NCI-H69 (cell line): ENCODE measurements around the gene IGFN1.
"Not testable (repeated sequence)": the region's sequence is repeated elsewhere in the genome, so short reads cannot be mapped to it uniquely, and the experiment has no call there.

Source experiments
- DNase-seq: peaks from one replicate; lab custom pipeline; 2025; lab: John Stamatoyannopoulos, UW

Gene IGFN1

DNA sequence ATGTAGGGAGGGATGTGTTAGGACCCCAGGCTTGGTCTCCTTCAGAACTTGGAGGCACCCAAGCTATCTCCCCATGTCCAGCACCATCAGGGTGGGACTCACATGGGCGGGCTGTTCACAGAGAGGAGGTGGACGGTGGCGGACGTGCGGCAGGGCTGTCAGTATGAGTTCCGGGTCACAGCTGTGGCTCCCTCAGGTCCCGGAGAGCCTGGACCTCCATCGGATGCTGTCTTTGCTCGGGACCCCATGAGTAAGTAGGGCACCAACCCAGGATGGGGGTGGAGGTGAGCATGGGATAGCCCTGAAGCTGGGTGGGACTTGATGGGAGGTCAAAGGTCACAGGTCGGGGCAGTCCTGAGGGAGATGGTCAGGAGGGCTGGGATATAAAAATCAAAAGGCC, 27.8 kb downstream of the IGFN1 start:
- no peak for DNase-seq

DNA sequence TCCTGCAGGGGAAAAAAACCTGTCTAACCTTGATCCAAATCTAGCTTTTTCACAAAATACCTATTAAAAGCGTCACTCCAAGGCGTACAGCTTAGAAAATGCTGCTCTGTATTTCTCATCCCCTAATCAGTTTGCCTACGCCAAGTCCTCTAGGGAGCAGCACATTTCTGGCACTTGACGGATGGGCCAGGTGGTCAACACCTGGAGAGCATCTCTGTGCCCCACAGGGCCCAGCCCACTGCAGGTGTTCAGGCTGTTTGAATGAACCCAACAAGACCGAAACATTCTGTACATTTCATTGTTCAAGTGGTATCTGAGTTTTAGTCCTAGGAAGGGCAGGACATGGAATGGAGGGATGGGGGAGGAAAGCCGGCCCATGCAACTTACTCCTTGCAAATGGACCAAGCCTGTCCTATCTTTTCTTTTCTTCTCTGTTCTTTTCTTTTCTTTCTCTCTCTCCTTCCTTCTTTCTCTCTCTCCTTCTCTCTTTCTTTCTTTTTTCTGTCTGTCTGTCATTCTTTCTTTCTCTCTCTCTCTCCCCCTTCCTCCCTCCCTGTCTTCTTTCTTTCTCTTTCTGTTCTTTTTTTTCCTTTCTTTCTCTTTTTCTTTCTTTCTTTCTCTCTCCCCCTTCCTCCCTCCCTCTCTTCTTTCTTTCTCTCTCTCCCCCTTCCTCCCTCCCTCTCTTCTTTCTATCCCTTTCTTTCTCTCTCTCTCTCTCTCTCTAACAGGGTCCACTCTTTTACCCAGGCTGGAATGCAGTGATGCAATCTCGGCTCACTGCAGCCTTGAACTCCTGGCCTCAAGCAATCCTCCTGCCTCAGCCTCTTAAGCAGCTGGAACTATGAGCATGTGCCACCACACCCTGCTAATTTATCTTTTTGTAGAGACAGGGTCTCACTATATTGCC, 29.1 kb downstream of the IGFN1 start:
- DNase-seq = peak; percentile 32

DNA sequence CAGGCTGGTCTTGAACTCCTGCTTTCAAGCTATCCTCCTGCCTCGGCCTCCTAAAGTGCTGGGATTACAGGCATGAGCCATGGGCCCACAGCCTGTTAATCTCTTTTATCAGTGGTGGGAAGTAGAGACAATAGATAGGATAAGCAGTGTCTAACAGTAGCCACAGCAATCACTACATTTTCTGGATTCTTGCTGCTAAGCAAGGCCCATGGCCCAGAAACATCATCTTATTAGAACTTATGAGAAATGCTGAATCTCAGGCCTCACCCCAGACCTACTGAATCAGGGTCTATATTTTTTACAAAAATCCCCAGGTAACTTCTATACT, 29.7 kb downstream of the IGFN1 start:
- DNase-seq = no peak

DNA sequence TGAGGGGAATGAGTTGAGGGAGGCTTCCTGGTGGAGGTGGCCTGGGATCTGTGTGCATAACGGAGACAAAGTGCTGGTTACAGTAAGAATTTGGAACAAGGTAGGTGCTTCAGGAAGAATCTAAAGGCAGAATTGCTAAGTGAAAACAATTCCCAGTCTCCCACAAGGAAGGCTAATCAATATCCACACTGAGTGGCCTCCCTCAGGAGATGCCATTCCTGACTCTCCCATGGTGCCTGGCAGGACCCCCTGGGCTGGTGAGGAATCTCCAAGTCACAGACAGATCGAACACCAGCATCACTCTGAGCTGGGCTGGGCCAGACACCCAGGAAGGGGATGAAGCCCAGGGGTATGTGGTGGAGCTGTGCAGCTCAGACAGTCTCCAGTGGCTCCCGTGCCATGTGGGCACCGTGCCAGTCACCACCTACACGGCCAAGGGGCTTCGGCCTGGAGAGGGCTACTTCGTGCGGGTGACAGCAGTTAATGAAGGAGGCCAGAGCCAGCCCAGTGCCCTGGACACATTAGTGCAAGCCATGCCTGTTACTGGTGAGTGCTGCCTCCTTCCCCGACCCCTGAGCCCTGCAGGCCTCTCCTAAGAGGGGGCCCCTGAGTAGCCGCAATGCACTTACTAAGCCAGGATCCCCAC, 30.7 kb downstream of the IGFN1 start:
- DNase-seq = no peak

DNA sequence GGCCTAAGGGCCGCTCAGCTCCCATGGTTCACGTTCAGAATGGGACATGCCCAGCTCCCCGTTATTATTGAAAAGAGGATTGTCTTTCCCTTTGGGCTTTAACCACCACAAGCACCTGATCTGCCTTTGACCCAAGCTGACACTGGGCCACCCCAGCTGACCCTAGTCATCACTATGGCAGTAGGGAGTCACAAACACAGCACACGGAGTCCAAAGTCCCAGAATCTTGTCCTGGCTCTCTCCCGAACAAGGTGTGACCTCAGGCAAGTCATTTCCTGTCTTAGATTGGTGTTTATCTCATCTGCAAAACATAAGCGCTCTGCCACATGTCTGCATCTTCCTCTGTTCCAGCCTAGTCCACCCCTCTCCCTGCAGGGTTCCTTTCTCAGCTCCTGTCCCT, 31.5 kb downstream of the IGFN1 start:
- no peak for DNase-seq

DNA sequence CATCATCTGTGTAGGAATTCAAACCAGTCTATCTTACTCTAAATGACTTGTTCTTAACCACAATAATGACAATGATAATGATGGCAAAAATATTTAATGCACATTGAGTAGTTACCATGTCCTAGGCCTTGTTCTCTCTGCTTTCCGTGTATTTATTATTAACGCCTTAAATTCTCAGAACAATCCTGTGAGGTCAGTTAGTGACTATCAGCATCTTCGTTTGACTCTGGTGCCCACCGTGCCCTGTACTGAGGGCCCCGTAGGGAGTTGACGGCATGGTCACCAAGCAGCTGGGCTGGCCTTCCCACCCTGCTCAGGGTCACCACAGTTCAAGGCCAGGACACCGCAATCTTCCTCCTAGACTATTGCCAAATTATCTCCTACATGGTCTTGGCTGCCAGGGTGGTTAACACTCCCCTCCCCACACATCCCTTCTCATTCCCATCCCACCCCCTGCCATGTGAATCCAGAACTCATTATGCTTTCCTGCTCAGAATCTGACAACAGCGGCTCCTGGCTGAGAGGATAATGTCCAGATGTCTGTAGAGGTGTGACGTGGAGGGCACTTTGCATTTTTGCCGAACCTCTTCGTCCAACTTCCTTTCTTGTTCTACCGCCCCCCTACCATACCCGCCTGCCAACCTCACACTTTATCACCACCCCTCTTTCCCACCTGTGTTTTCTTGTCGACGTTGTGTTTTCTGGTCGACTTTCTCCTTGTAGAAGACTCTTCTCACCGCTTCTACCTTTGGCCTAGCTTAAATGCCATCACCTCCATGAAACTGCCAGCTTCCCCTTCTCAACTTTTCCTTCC, 33.4 kb downstream of the IGFN1 start:
- DNase-seq = no peak

DNA sequence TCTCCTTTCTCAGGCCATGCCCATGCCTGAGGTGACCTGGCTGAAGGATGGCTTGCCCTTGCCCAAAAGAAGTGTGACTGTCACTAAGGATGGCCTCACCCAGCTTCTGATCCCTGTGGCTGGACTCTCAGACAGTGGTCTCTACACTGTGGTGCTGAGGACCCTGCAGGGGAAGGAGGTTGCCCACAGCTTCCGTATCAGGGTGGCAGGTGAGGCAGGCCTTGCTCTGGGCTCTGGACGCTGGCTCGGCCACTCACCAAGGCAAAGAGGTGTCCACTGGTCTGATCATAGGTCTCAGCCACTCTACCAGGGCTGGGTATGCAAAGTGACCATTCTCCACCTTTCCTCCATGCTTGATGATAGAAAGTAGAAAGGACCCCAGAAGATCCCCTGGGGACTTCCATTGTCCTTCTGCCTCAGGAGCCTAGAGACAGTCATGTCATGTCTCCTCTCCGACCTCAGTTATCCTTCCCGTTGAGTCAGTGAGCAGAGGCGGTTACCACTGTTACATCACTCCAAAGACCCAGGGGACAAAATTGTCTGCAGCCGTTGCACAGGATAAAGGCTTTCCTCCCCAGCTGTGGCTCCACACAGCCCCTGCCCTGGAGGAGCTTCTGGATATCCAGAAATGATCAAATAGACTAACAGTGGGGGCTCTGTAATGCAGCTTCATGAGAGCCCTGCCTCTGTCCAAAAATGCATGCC, 34.2 kb downstream of the IGFN1 start:
- DNase-seq = peak; percentile 13

DNA sequence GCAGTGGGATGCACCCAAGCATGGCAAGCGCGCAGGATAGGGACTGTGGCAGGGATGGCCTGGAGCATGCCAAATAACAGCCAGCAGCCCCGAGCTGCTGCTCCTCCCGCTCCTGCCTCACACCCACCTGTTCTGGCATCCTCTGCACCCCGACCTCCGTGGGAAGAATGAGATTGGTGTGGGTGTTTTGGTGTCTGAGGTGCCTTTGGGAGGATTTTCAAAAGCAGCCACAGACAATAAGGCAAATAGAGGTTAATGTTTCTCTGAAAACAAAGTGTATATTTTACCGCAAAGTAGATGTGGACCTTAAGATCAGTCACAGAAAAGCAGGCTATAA, 35.5 kb downstream of the IGFN1 start:
- no peak for DNase-seq

DNA sequence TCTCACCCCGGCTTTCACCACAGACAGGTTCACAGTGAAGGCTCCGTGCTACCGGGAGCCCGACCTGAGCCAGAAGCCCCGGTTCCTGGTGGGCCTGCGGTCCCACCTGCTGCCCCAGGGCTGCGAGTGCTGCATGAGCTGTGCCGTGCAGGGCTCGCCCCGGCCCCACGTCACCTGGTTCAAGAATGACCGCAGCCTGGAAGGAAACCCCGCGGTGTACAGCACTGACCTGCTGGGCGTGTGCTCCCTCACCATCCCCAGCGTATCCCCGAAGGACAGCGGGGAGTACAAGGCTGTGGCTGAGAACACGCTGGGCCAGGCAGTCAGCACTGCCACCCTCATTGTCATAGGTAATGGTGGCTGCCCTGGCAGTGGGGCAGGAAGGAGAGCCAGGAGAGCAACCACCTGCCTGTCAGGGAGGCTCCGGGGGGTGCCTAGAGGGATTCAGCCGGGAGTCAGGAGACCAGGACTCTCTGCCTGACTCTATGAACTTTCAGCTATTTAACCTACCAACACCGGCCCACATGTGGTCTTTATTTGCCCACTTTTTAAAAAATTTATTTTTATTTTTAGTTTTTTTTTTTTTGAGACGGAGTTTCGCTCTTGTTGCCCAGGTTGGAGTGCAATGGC, 36.4 kb downstream of the IGFN1 start:
- no peak for DNase-seq

DNA sequence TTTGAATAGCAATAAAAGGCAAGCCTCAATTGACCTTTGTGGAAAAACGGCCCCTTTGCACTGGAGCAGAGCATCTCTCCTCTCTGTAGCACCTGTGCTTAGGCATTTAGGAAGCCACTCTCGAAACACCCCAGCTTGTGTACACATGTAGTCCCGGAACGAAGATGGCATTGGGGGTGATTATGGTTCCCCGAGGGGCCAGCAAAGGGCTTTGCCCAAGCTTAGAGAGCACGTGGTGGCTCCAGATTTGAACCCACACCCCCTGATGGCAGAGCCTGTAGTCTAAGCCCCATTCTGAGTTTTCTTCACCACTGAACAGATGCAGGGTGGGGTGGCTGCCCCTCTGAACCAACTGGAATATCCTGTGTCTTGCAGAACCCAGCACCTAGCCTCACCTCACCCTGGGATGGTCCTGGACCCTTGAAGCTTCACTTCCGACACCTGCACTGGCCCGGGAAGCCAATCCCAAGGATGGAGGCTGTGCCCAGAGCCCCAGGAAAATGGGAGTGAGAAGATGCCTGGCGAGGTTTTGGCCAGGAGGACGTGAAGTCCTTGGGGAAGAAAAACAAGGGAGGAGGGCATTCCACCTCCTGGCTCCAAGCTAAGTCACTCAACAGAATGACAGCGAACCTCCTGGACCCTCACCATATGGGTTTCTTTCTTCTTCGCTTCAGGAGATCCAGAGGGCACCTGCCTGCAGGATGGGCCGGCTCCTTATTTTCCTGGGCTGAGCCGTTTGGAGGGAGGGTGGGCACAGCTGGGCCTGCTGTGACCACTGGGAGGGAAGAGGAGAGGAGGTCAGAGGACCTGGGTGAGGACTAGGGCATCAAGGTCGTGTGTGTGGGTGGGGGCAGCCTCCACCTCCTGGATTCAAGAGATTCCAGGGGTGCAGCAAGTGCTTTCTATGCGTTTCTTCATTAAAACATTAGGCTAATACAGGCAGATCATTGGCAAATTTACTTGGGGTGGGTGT, 37.7 kb downstream of the IGFN1 start:
- no peak for DNase-seq

DNA sequence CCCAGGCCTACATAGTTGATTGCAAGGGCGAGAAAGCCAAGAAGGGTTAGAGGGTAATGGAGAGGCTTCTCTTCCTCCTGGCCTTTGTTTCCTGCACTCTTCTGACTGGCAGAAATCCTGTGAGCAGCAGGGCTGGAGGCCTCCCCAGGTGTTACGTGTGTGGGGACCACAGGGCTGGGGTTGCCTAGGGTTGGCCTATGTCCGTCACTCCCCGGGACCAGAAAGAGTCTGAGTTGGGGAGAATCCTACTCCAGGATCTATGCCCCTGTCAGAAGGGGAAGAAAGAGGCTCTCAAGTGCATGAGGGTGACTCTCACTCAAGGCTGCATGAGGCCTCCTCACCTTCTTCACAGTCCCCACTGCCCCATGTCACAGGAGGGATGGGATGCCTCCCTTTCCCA, 38.5 kb downstream of the IGFN1 start:
- no peak for DNase-seq

DNA sequence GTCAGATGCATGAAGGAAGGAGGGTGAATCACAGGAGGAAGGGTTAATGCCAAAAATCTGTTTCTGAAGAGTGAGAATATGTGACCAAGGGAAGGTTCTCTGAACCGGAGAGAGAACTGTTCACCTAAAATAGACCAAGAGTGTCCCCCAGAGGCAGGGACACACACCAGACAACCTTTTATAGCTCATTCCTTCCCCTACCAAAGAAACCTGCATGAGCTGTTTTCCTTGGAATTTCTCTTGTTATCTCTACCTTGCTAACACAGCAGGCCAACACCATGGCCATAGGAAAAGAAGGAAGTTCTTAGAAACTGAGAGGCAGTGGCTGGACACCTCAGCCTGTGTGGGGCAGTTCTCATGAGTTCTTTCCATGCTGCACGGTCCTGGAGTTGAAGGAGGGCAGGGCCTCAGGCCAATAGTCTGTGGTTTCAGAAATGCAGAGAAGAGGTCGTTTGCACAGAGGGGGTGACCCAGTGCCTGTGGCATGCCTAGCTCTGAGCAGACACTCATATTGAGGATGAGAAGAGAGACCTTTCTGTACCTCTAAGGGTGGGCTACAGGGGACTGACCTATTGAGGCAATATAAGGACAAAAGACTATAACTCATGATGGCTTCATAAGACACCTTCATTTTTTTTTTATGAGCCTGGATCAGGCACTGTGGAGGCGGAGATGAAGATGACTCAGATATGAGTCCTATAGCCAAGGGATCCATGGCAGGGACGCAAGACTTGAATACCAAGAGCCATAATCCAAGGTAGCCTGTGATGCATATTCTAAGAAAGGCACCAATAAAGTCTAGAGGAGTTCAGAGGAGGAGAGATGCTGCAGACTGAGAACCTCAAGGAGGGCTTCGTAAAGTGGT, 39.4 kb downstream of the IGFN1 start:
- no peak for DNase-seq

DNA sequence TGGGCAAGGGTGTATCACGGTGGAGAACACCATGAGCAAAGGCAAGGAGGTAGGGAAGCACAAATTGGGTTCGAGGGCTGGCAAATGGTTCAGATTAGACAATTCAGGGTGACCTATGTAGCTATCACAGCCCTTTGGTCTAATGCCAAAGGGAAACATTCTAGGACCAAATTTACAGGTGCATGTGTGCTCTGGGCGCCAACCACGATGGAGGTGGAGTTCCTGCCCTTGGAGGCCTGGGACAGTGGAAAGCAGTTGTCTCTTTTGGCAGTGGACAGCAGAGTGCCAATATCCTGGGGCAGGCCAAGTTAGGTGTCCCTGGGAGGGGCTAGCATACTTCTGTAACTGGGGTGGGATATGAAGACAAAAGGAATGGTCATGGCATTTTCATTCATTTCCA, 40.1 kb downstream of the IGFN1 start:
- DNase-seq = no peak

DNA sequence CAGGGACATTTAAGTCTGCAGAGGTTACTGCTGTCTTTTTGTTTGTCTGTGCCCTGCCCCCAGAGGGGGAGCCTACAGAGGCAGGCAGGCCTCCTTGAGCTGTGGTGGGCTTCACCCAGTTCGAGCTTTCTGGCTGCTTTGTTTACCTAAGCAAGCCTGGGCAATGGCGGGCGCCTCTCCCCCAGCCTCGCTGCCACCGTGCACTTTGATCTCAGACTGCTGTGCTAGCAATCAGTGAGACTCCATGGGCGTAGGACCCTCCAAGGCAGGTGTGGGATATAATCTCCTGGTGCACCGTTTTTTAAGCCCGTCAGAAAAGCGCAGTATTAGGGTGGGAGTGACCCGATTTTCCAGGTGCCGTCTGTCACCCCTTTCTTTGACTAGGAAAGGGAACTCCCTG, 49.0 kb downstream of the IGFN1 start:
- not testable (repeated sequence) for DNase-seq

DNA sequence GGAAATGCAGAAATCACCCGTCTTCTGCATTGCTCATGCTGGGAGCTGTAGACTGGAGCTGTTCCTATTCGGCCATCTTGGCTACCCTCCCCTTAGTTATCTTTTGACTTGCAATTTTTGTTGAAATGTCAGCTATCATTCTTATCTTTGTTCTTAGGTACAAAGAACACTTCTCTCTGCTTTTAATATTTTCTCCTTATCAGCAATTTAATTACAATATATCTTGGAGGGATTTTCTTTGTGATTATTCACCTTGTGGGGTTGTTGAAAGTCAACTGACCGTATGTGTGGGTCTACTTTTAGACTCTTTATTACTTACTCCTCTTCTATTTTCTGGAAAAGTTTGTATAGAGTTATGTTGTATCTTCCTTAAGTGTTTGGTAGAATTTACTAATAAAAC, 49.5 kb downstream of the IGFN1 start:
- no peak for DNase-seq

DNA sequence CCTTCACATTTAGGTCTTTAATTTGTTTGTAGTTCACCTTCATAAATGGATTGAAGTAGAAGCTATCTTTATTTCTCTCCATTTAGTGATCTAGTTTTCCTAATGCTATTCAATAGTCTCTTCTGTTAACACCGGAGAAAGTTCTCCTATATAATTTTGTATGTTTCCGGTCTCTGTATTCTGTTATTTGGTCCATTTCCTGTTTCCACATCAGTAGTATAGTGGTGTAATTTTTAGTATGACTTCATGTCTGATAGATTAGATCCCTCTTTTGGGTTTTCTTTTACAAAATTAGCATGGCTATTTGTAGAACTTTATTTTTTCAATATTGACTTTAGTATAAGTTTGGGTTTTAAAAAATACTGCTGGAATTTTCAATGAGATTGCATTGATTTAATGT, 51.1 kb downstream of the IGFN1 start:
- no peak for DNase-seq

DNA sequence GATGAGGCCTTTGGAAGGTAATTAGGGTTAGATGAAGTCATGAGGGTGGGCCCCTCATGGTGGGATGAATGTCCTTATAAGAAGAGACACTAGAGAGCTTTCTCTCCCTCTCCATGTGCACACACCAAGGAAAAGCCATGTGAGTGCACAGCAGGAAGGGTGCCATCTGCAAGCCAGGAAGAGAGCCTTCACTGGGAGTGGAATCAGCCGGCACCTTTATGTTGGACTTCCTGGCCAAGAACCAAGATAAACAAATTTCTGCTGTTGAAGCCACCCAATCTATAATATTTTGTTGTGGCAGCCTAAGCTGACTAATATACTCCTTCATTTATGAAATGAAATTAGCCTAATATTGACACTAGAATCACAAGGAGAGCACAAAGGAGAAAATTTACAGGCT, 54.5 kb downstream of the IGFN1 start:
- peak; percentile 87 for DNase-seq

DNA sequence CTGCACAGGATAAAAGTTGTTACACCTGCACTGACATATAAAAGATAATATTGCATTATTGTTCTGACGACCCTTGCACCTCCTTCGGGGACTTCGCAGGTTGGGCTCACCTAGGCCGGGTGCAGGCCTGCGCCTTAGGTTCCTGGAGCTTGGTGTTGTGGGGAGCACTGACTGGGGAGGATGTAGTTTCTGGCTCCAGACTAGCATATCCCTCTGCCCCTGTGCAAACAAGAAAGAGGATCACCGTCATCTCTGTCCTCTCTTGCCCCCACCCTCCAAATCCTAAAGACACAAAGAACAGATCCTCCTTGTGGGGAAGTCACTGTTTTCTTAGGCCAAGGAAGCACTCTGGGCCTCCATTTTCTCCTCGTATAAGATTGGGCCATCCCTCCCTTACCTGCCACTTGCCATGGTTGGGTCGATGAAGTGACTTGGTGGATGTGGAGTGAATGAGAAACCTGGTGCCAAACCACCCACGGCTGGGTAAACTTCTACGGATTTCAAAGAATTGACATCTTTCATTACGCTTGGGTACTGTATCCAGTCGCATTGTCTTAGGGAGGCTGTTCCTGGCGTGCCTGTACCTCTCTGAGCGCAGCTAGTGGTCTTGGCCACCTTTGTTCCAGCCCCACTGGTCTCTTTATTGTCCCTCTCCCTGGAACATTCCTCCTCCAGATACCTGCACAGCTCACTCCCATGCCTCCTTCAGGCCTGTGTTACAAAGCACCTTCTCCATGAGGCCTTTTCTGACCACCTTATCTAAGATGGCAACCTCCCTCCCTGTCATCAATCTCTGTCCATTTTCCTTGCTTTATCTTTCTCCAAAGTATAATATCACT, 58.3 kb downstream of the IGFN1 start:
- DNase-seq = no peak
